T47D (cell line): ENCODE measurements around the gene EXPH5.

Experiments used
- DNase-seq, 2 experiments: peaks; one replicate each; pipeline versions ENCODE4 v3.0.0 to v3.0.0-alpha.2; 2011 to 2012; ENCODE audit warnings: low read depth in 1 of 2, low spot score in 1 of 2
- JUND ChIP-seq: IDR thresholded peaks from 2 replicates; pipeline ENCODE4 v1.6.1; 2012; ENCODE audit warnings: low read depth
- in situ Hi-C: cut with HindIII; loops from 2 replicates; pipeline ENCODE4 v1.10.0; 2016; ENCODE audit warnings: low sequenced_read_pairs, low pct_unique_long_range_greater_than_20kb

Gene EXPH5

GRCh38 chr11:108491936-108492335 is 101.6 kb downstream of the EXPH5 start:
- in situ Hi-C loops: no loop called here
- no peak for DNase-seq
- TF ChIP-seq JUND: no peak

GRCh38 chr11:108486828-108487227 is 106.7 kb downstream of the EXPH5 start:
- DNase-seq: no peak
- TF ChIP-seq JUND: no peak
- in situ Hi-C loops: no loop called here

GRCh38 chr11:108486331-108486730 is 107.2 kb downstream of the EXPH5 start:
- DNase-seq: no peak
- in situ Hi-C loops: no loop called here
- TF ChIP-seq JUND: no peak

GRCh38 chr11:108483163-108483562 is 110.4 kb downstream of the EXPH5 start:
- no peak for TF ChIP-seq JUND
- in situ Hi-C loops: no loop called here
- DNase-seq: peak in 1 of 2 experiments; percentile 31

- in situ Hi-C loops: no loop called here
- peak; percentile 37 to 84 for DNase-seq
- no peak; the same call in 1 of the 2 replicates for TF ChIP-seq JUND
Measured at GRCh38 chr11:108474664-108475463, 118.7 kb downstream of the EXPH5 start.

- no peak for TF ChIP-seq JUND
- no peak for DNase-seq
- in situ Hi-C loops: no loop called here
Measured at GRCh38 chr11:108472681-108473080, 120.9 kb downstream of the EXPH5 start.

- in situ Hi-C loops: no loop called here
- TF ChIP-seq JUND: no peak
- DNase-seq: no peak
Measured at GRCh38 chr11:108468478-108468864, 125.1 kb downstream of the EXPH5 start.

GRCh38 chr11:108467091-108467823 is 126.3 kb downstream of the EXPH5 start, which contains the start of gene C11orf65:
Gene C11orf65 (minus strand): TSS chr11:108467529. CDS start chr11:108461559, 5,970 bp downstream.
- in situ Hi-C loops: no loop called here
- peak; percentile 67 to 99 for DNase-seq
- no peak for TF ChIP-seq JUND

- in situ Hi-C loops: no loop called here
- TF ChIP-seq JUND: no peak
- no peak for DNase-seq
Measured at GRCh38 chr11:108466405-108466804, 127.2 kb downstream of the EXPH5 start.
